HS-27A (cell line): ENCODE results near the gene SLC9A6.
"Not testable (repeated sequence)": the region's sequence is repeated elsewhere in the genome, so short reads cannot be mapped to it uniquely, and the experiment has no call there.

Source experiments
- DNase-seq: peaks from one replicate; pipeline ENCODE4 v3.0.0-alpha.2; 2012; ENCODE audit warnings: low read depth, missing footprints

Gene SLC9A6

DNA sequence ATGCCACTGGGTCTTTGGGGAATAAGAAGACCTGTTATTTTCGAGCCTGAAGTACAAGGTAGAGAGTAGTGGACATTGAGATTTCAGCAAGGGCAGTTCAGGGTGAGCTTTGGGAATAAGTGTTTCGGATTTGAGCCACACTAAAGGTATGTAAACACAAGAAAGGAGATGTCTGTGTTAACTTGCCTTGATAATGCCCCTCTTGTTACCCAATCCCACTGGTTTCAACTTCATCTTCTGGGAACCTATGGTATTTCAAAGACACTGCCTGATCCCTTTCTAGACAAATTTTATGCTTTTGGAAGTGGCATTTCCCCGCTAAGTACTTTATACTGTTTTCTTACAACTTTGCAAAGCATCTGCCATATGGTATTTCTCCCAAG lies 79.4 kb downstream of the SLC9A6 start:
- DNase-seq, result no peak

DNA sequence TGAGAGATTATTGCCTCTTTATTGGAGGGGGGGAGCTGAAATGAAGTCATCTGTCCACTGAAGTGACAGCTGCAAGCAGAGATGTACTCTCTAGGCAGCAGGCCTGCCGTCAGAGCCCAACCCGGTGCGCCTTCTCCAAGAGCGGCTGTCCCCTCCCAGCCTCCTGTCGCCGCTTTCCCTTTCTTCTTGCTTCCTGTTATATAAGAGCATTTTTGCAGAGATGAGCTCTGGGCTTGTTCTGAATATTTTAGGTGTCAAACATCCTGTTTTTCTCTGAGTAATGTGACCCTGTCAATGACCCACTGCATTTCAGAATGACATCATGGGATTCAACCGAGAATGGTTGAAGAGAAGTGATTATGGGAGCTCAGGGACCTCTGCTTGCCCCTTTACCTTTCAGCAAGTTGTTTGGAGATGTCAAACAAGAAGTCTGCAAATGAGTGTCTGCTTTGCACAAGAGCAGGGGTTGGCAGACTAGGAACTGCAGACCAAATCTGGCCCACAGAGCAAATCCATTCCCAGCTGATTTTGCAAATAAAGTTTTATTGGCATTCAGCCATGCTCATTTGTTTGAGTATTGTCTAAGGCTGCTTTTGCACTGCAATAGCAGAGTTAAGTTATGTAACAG lies 79.9 kb downstream of the SLC9A6 start:
- peak; percentile 36 for DNase-seq

DNA sequence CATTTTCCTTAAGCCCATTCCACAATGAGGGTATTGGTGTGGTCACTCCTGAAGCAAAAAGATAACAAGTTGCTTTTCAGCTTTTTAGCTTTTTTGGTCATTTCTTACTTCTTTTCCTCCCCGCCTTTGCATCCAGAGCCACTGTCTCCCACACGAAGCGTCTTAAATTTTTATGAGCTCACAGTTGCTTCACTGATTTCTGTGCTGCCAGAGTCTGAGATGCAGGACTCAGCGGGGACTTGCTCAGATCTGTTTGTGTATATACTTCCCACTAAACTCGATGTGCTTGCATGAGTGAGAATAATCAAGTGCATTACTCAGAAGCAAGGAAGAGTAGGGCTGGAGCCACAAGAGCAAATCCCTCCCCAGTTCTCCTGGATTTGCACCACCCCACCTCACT lies 81.9 kb downstream of the SLC9A6 start:
- DNase-seq, result no peak

DNA sequence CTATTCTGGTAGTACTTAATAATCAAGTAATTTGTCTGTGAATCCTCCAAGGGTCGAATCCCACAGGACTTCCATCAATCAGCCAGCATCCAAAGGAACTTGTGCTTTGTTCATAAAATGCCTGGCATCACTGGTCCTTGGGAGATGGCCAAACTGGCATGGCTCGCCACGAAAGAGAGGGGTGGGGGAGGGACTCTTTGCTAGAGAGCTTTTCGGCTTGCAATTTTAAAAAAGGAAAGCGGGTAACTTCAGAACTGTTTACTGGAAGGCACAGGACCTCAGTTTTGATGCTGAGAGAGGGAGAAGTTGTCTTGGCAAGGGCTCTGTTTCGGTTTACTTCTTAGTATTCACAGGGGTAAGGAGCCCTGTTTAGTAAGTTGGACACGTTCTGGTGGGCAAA lies 82.7 kb downstream of the SLC9A6 start:
- no peak for DNase-seq

DNA sequence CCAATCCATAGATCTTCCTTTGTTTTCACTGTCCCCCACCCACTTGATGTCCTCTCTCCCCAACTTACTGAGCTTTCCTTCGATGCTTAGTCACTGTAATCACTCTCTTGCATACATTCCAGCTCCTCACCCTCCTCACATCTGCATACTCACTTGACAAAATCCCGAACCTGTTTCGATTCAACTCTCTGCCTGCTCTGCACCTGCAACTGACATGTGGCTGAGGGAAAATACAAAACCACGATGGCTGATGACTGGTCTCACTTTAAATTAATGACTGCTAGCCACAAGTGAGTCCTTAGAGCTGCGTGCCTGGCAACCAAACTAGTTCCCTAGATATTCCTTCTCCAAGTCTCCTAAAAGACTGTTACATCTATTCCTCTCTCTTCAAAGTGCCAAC lies 91.7 kb downstream of the SLC9A6 start:
- no peak for DNase-seq

DNA sequence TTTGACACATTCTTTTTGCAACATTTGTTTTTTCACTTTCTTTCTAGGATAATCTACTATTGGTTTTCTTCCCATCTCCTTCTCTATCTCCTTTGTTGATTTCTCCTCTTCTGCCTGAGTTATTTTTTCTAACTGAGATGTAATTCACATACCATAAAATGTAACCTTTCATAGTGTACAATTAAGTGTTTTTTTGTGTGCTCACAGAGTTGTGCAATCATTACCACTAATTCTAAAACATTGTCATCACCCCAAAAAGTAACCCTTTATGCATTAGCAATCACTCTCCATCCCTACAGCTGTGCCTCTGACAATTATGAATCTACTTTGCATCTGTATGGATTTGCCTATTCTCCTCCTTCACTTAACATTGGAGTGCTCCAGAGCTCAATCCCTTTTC lies 95.5 kb downstream of the SLC9A6 start:
- no peak for DNase-seq

DNA sequence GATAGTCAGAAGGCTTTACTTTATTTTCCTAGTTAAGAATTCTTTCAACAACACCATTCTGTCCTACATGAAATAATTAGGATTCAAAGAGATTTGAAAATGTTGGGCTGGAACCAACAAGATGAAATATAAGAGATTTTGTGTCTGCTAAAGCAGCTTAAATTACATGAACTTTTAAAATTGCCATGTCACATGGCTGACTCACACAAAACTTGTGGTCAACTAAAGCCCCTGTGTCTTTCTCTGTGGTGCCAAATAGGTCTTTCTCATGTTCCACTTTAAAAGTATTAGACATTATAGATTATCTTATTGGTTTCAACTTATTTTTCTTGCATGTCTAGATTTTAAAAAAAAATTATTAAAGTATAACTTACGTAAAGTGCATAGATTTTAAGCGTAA lies 101.3 kb downstream of the SLC9A6 start:
- no peak for DNase-seq

DNA sequence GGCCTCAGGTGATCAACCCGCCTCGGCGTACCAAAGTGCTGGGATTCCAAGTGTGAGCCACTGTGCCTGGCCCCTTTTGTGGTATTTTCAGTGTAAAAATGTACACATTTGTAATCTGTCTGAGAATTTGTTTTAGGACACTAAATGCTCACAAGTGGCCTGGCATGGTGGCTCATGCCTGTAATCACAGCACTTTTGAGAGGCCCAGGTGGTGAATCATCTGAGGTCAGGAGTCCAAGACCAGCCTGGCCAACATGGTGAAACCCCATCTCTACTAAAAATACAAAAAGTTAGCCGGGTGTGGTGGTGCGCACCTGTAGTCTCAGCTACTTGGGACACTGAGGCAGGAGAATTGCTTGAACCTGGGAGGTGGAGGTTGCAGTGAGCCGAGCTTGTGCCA lies 106.7 kb downstream of the SLC9A6 start:
- DNase-seq, result not testable (repeated sequence)

DNA sequence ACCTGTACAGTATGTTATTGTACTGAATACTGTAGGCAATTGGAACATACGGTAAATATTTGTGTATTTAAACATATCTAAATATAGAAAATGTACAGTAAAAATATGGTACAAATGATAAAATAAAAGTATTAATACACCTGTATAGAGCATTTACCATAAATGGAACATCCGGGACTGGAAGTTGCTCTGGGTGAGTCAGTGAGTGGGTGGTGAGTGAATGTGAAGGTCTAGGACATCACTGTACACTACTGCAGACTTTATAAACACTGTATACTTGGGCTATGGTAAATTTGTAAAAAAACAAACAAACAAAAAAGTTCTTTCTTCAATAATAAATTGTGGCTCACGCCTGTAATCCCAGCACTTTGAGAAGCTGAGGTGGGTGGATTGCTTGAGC lies 109.7 kb downstream of the SLC9A6 start:
- no peak for DNase-seq
